HG02884 (cell line): ENCODE data around the gene NTRK1.
"Not testable (repeated sequence)": the region's sequence is repeated elsewhere in the genome, so short reads cannot be mapped to it uniquely, and the experiment has no call there.

ENCODE experiments used
- ATAC-seq: cut with Tn5 transposase; IDR thresholded peaks from one replicate; pipeline ENCODE4 v1.9.1; 2021; ENCODE audit warnings: mild to moderate bottlenecking, moderate library complexity; ENCODE audit not compliant: unreplicated experiment

Gene NTRK1

DNA sequence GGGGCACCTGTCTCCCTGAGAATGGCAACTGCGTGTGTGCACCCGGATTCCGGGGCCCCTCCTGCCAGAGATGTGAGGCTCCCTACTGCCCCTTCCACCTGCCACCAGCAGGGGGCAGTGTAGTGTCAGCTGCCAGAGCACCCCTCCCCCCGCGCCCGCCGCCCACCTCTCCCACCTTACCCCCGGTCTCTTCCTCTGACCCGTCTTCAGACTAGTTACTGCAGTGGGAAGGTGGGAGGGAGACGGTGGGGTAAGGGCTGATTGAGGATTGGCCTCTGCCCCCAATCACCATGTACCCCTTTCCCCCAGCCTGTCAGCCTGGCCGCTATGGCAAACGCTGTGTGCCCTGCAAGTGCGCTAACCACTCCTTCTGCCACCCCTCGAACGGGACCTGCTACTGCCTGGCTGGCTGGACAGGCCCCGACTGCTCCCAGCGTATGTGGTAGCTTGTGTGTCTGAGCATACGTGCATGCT, 49.7 kb downstream of the NTRK1 start:
- no peak for ATAC-seq

DNA sequence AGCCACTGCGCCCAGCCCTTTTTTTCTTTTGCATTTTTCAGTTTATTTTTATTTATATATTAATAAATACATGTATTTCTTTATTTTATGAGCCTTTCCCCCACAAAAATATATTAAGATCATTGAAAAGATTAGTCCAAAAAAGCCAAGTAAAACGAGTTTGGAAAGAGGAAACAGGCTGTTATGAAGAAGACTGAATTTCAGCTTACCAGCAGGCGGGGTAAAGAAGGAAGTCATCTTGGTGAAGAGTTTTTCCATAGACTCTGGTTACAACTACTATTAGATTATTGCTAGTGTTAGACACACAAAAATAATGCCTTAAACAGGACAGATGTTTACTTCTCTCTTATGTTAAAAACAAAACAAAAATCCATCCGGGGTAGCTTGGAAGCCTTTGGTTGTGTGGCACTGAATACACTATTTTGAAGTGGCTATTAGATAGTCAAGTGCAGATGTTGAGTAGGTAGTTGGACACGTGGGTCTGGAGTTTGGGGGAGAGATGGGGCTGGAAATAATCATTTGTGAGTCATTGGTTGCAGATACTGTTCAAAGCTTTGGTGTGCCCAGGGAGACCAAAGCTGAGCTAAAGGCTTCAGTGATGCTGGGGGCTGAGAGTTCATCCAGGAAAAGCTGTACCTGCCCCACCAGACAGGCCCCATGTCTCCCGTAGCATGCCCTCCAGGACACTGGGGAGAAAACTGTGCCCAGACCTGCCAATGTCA, 51.1 kb downstream of the NTRK1 start:
- no peak for ATAC-seq

DNA sequence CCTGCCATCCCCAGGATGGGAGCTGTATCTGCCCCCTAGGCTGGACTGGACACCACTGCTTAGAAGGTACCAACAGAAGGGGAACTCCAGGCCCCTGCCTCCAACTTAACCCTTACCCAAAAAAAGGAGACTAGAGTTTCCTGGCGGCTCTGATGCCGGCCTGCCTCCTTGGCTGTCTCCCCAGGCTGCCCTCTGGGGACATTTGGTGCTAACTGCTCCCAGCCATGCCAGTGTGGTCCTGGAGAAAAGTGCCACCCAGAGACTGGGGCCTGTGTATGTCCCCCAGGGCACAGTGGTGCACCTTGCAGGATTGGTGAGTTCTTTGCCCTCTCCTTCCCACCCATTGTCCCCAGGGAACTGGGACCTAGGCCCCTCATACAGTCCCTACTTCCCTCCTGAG, 51.6 kb downstream of the NTRK1 start:
- no peak for ATAC-seq

- ATAC-seq: no peak
Measured at GRCh38 chr1:156912861-156913808, 52.5 kb downstream of the NTRK1 start.

DNA sequence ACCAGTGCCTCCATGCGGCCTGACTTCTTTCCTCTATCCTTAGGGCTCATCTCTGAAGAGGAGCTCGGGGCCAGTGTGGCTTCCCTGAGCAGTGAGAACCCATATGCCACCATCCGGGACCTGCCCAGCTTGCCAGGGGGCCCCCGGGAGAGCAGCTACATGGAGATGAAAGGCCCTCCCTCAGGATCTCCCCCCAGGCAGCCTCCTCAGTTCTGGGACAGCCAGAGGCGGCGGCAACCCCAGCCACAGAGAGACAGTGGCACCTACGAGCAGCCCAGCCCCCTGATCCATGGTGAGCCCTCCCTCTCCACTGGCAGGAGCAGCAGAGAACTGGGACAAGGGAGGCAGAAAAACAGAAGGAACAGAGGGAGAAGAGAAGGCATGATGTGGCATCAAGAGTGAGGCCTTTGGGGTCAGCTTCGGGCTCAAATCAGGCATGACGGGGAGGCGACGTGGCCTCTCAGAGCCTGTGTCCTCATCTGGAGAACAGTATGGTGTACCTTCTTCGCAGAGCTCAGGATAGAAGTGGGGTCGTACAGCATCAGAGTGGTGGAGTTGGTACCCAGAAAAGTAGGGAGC, 53.2 kb downstream of the NTRK1 start:
- no peak for ATAC-seq

DNA sequence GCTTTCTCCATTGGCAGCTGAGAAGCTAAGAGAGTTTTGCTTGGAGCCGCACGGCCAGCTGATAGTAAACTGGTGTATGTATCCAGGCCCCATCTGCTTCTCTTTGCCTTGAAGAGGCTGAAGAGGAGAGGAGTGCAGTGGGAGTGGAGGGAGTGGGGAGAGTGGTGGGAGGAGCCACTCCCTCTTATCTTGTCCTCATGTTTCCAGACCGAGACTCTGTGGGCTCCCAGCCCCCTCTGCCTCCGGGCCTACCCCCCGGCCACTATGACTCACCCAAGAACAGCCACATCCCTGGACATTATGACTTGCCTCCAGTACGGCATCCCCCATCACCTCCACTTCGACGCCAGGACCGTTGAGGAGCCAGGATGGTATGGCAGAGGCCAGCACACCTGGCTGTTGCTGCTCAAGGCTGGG, 53.8 kb downstream of the NTRK1 start:
- ATAC-seq: no peak

GRCh38 chr1:156920233-156921052, 59.8 kb downstream of the NTRK1 start, which contains the start of gene LRRC71:
TSS of gene LRRC71 (plus strand) at chr1:156920632. CDS start at chr1:156920804, 172 bp downstream.
- no peak for ATAC-seq

- no peak for ATAC-seq
Measured at GRCh38 chr1:156921053-156921529, 60.4 kb downstream of the NTRK1 start.

- ATAC-seq: no peak
Measured at GRCh38 chr1:156922986-156923669, 62.5 kb downstream of the NTRK1 start.

DNA sequence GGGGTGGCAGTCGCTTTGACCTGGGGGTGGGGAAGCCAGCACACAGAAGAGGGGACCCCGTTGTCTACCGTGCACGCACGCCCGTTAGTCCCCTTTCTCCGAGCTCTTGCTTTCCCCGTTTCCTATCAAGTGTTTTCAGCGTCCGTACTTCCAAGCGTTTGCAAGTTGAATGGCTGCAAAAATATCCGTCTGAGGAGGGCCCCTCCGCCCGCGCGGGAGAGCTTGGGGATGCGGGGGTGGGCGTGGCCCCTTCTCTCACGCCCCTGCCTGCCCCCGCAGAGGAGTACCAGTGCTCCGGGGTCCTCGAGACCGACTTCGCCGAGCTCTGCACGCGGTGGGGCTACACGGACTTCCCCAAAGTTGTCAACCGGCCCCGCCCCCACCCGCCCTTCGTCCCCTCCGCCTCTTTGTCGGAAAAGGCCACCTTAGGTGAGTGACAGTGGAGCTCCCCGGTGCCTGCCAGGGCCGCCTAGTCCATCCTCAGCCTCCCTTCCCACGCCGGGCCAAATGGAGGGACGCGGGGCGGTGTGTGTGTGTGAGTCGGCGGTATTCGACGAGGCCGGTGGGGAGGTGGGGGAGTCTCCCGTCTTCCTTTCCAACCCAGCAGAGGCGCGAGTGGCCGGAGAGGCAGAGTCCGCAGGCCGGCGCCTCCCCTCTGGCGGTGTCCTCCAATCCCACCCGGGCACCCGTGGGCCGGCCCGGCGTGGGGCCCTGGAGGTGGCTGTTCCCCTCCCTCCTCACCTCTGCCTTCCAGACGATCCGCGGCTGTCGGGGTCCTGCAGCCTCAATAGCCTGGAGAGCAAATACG, 63.2 kb downstream of the NTRK1 start:
- ATAC-seq: no peak

GRCh38 chr1:156924478-156925153, 64.0 kb downstream of the NTRK1 start:
- no peak for ATAC-seq

GRCh38 chr1:156925154-156926010, 64.7 kb downstream of the NTRK1 start:
- ATAC-seq: no peak

DNA sequence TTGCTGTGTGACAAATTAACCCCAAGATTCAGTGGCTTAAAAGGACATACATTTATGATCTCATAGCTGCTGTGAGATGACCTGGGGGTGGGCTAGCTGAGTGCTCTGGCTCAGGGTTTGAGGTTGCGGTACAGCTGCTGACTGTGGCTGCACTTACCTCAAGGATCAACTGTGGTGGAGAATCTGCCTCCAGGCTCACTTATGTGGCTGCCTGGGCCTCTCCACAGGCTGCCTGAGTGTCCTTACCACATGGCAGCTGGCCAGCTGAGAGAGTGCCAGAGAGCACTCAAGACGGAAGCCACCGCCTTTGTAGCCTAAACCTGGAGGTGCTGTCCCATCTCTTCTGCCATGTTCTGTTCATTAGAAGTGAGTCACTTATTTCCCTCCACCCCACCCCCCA, 65.5 kb downstream of the NTRK1 start:
- ATAC-seq: no peak

- ATAC-seq: not testable (repeated sequence)
Measured at GRCh38 chr1:156926695-156927094, 66.0 kb downstream of the NTRK1 start.

DNA sequence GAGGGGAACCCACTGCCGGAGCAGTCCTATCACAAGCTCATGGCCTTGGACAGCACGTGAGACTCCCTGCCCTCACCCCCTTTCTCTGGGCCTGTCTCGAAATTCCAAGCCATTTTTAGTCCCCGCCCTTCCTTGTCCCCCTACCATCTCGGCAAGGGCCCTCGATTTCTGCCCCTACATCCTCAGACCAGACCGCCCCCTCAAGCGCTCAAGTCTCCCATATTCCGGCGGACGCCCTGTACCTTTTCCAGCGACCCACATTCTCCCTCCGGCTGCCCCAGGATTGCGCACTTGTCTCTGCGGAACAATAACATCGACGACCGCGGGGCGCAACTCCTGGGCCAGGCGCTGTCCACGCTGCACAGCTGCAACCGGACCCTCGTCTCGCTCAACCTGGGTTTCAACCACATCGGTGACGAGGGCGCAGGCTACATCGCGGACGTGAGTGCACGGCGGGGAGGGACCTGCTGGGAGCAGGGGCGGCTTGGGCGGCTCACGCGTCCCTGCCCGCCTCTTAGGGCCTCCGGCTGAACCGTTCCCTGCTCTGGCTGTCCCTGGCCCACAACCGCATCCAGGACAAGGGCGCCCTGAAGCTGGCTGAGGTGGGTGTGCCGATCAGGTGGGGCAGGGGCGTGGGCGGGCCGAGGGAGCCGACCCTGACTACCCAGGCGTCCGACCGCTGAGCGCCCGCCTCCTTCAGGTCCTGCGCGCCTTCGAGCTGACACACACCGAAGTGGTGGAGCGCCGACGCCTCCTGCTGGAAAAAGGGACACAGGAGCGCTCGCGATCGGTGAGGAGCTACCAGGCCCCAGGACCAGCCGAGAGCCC, 66.8 kb downstream of the NTRK1 start:
- ATAC-seq: no peak

- no peak for ATAC-seq
Measured at GRCh38 chr1:156928043-156928602, 67.5 kb downstream of the NTRK1 start.
